NCI-H2227 treated with DMSO at 0.1 percent for 48 hours (cell line): ENCODE data around the gene RAB12.

Experiments
- DNase-seq: peaks from one replicate; lab custom pipeline; 2025; lab: John Stamatoyannopoulos, UW

Gene RAB12

GRCh38 chr18:8685141-8685913, 76.1 kb downstream of the RAB12 start:
- peak; percentile 75 for DNase-seq

GRCh38 chr18:8685914-8686216, 76.6 kb downstream of the RAB12 start:
- no peak for DNase-seq

- no peak for DNase-seq
Measured at GRCh38 chr18:8686611-8687010, 77.4 kb downstream of the RAB12 start.

- no peak for DNase-seq
Measured at GRCh38 chr18:8688216-8688800, 79.1 kb downstream of the RAB12 start.

- DNase-seq, result no peak
Measured at GRCh38 chr18:8688816-8689215, 79.6 kb downstream of the RAB12 start.
